Measurements from ENCODE around the gene ZBTB16. TPM values are rescaled to one million over a fixed set of nuclear protein-coding genes. Genes with fewer than 3 reads are reported as not detected.
A peak's percentile ranks its signal among the peaks of the same experiment; 100 is the strongest.

Gene ZBTB16
- total RNA-seq, 1 donor from 2014 or later, result 52.1 TPM

GRCh38 chr11:114262681-114263512 lies 203.4 kb downstream of the ZBTB16 start:
- peak; percentile 78 for DNase-seq

DNA sequence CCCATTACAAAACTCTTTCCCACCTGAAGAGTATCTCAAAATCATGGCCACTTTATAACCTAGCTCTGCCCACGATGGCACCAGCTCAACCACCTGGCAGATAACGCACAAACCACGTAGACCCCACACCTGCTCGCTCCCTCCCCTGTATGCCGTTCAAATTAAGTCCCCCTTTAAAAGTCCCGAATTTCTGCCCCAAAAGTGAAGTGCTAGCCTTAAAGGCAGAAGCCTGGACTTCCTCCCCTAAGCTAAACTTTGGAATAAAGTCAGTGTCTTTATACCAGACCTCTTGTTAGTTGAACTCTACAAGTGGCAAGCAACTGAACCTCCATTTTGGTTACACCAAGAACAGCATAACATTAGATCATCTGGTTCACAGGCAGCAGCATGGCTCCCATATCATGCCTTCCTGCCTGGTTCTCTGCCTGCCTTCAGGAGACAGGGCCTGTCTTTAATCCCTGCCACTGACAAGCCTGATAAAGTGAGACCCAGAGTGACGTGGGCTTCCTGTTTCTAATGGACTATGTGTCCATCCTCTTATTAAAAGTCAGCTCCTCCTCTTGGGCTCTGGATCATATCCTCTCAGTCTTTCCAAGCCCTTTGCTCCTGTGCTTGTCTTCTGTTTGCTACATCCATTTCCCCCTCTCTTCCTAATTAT lies 204.1 kb downstream of the ZBTB16 start:
- DNase-seq, result no peak

DNA sequence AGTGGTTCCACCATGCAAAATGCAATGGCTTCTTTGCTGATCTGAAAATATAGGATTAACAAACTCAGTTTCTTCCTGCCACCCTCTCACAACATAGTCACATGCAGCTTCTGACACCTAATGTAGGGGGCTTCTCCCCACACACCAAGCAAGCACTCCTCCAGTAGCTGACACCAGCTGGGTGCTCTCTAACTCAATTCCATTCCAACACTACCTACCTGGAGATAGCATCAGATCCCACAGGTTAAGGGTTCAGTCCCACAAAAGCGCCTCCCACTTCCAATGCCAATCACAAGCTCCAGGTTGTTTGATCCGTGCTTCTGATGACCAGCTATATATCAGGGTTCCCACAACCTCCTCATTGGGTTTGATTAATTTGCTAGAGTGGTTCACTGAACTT lies 204.9 kb downstream of the ZBTB16 start:
- no peak for DNase-seq

DNA sequence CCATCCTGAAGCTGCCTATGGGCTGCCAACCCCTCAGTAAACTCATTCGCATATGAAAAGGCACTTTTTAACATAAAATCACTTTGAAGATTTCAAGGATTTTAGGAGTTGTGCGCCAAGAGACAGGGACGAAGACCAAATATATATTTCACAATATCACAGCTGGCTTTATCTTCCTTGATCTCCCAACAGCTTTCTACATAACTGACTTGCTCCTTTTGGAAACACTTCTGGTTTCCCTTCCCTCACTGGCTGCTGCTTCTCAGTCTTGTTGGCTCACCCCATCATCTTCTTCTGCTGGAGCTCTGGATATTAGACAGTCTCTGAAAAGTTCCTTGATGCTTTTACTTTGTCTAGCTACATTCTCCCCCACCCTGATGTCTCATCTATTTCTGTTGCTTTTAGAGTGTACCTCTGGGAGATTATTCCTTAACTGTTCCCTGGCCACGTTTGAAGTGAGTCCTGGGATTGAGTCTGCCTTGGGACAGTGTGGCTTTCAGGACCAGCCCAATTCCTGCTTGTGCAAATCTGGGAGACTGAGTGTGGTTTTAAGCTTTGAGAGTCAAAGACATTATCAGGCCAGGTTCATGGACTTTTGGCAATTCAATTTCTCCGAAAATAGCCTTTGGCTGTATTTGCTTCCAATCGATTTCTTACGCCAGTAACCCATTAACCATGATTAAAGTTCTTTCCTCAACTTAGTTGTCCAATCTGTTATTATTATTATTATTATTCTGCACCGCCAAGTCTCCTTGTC lies 205.8 kb downstream of the ZBTB16 start:
- DNase-seq, result no peak

GRCh38 chr11:114269498-114269897 lies 210.0 kb downstream of the ZBTB16 start:
- DNase-seq, result no peak

DNA sequence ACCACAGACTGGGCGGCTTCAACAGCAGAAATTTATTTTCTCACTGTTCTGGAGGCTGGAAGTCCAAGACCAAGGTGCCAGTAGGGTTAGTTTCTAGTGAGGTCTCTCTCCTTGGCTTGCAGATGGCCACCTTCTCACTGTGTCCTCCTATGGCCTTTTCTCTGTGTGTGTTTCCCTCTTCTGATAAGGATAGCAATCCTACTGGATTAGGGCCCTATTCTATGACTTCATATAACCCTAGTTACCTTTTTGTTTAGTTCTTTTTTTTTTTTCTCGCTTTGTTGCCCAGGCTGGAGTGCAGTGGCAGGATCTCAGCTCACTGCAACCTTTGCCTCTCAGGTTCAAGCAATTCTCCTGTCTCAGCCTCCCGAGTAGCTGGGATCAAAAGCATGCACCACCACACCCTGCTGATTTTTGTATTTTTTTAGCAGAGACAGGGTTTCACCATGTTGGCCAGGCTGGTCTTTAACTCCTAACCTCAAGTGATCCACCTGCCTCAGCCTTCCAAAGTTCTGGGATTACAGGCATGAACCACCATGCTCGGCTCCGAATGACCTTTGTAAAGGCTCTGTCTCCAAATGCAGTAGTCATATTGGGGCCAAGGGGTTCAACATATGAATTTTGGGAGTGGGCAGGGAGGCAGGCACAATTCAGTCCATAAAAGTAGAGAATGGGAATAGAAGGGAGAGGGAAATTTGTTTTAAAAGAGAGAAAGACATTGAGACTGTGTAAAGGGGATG lies 211.2 kb downstream of the ZBTB16 start:
- no peak for DNase-seq

DNA sequence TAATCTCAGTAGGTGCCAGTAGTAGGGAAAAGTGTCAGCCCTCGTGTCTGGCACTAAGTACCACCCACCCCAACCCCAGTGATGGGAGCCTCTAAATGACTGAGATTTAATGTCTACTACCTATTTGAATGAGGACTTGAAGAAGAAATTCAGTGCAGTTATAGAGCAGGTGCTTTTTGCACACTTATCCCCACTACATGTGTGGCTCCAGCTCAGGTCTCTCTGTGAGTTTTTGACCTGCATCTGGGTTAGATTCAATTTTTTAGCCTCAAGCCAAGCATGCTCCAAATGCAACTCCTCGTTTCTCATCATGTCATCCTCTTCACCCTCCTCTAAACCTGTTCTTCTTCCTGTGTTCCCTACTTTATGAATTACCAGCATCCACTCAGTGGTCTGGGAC lies 211.8 kb downstream of the ZBTB16 start:
- no peak for DNase-seq

- no peak for DNase-seq
Measured at GRCh38 chr11:114272311-114272710, 212.8 kb downstream of the ZBTB16 start.

- DNase-seq, result no peak
Measured at GRCh38 chr11:114273071-114273470, 213.6 kb downstream of the ZBTB16 start.

- no peak for DNase-seq
Measured at GRCh38 chr11:114273890-114274635, 214.6 kb downstream of the ZBTB16 start.

GRCh38 chr11:114274637-114275036 lies 215.1 kb downstream of the ZBTB16 start:
- no peak for DNase-seq

- DNase-seq, result no peak
Measured at GRCh38 chr11:114275280-114275679, 215.8 kb downstream of the ZBTB16 start.

DNA sequence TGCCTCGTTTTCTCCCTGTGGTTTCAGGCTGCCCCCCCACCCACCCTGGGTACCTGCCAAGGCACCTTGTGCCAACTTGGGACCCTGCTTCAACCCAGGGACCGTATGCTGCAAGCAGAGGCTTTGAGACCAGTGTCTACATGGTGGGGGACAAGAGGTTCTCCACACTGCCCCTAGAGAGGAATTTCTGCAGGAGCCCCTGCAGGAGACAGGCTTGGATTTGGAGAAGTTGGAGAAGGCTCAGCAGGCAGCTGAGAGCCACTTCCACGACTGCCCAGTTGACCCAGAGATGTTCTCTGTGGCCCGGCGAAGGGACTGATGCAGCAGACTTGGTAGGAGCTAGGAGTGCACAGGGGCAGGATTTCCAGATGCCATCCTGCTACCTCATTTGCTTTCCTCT lies 216.6 kb downstream of the ZBTB16 start:
- DNase-seq, result no peak

- DNase-seq, result no peak
Measured at GRCh38 chr11:114277637-114278341, 218.3 kb downstream of the ZBTB16 start.

DNA sequence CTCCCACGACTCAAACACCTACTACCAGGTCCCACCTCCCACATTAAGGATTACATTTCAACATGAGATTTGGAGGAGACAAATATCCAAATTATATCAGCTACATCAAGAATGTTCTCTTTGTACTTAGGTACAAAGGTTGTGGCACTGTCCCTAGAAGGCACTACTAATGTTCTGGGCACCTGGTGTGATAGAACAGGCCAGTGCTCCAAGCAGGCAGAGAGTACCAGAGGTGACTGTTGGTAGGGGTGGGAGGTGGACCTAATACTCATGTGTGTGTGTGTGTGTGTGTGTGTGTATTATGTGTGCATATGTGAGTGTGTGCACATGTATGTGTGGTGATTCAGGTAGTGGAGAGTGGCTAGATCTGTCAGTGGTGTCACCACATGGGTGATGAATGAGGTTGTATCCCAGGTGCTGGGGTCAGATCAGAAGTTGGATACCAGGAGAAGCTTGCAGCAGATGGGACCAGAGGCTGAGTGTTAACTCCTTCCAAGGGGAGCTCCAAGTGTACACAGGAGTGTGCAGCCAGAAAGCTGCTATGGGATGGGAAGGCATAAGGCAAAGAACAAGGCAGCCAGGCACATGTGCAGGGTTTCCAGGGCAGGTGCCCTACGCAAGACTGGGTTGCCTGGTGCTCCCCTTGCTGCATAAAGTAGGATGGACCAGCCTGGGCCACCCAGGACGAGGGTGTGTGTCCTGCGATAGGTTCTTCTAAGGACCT lies 219.0 kb downstream of the ZBTB16 start:
- no peak for DNase-seq

DNA sequence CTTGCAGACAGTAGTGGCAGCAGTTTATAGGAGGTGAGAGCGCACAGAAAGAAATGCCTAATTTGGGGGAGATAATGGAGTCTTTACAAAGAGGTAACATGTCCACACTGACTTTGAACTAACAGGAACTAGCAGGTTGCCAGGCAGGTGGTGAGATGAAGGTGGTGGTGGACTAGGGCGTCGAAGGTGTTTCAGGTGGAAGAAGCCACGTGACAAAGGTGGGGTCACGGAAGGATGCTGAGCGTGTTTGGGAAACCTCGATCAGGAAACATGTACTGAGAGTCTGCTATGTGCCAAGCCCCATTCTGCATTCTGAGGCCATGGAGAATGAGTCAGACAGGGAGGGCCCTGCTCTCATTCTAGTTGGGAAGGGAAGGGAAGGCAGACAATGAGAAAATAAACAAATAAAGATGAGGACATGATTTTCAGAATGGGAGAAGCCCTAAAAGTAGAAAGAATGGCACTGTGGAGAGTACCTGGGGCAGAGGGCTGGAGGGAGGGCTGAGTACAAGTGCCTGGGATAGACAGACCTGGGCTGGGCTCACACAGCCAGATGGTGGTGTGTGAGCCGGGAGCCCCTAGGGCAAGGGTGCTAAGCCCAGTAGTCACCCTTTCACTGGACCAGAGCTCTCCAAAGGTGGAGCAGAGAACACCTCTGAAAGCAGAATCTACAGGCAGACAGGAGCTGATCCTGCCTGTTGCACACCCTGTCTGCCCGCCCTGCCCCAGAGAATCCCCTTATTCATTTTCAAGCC lies 220.5 kb downstream of the ZBTB16 start:
- no peak for DNase-seq

- DNase-seq, result peak; percentile 63
Measured at GRCh38 chr11:114280696-114281095, 221.2 kb downstream of the ZBTB16 start.

- DNase-seq, result no peak
Measured at GRCh38 chr11:114281388-114281956, 222.0 kb downstream of the ZBTB16 start.

DNA sequence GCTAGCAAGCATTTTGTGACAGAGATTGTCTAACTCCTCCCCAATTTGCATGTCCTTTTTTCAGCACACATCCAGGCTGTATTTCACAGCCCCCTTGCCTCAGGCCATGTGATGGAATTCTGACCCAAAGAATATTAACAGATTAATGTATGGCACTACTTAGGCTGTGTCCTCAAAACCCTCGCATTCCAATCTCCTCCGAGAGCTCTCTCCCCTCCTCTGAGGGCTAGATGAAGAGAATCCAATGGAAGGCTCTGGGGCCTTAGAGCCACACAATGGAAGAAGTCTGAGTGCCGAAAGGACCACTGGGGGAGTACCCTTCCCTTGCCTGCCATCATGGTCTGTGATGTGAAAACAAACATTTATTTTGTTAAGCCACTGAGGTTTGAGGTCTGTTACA lies 223.0 kb downstream of the ZBTB16 start:
- DNase-seq, result no peak
